Adrenal gland (tissue), 5 donors: ENCODE data around the gene TGFBR3.

Source experiments
- CTCF ChIP-seq, 6 experiments: fragments of 450-650 bp in 4 of 6; fragments of 200-600 bp in 2 of 6; sonication (generic) in 1 of 6; IDR thresholded peaks; 1 replicate in 5 of 6; 2 replicates in 1 of 6; pipeline versions ENCODE4 v1.5.1 to v1.8.0; 2016 to 2021; ENCODE audit warnings: antibody characterized with exemption in 6 of 6, mild to moderate bottlenecking in 2 of 6, moderate library complexity in 1 of 6
- POLR2A ChIP-seq, 2 donors: fragments of 450-650 bp; IDR thresholded peaks; one replicate each; pipeline ENCODE4 v1.6.1; 2017; ENCODE audit warnings: antibody characterized with exemption in 2 of 2, mild to moderate bottlenecking in 2 of 2, moderate library complexity in 1 of 2
- donor health status: DM: no; HTN: no; CAD: no.

- no peak for TF ChIP-seq CTCF (IDR thresholded peaks at IDR 0.05)
- TF ChIP-seq POLR2A (IDR thresholded peaks at IDR 0.05), result no peak
These were observed 92.8 kb downstream of the TGFBR3 start for GRCh38 chr1:91793189-91793588.
